GM12872 (cell line): Measurements from ENCODE around the gene RNF8.

Source experiments
- CTCF ChIP-seq: IDR thresholded peaks from 3 replicates; pipeline ENCODE4 v1.5.1; 2011; ENCODE audit warnings: low read depth, mild to moderate bottlenecking, low read length, moderate library complexity; ENCODE audit not compliant: insufficient read depth

The RNF8 gene

GRCh38 chr6:37344308-37344707 lies 9.5 kb upstream of the RNF8 start:
- no peak for TF ChIP-seq CTCF

- no peak for TF ChIP-seq CTCF
These were observed 6.6 kb upstream of the RNF8 start for GRCh38 chr6:37347177-37347576.

- TF ChIP-seq CTCF, result no peak
These were observed 6.1 kb upstream of the RNF8 start for GRCh38 chr6:37347670-37348111.

GRCh38 chr6:37351027-37351426 lies 2.8 kb upstream of the RNF8 start:
- TF ChIP-seq CTCF, result no peak

- no peak for TF ChIP-seq CTCF
These were observed 1.4 kb upstream of the RNF8 start for GRCh38 chr6:37352384-37352783.

GRCh38 chr6:37354526-37355384 lies 972 bp downstream of the RNF8 start:
- no peak for TF ChIP-seq CTCF

- TF ChIP-seq CTCF, result no peak
These were observed 3.5 kb downstream of the RNF8 start for GRCh38 chr6:37357288-37357687.
